GM12878 (cell line): ENCODE measurements around the gene CACUL1. TPM values are rescaled to one million over a fixed set of nuclear protein-coding genes. Genes with fewer than 3 reads are reported as not detected.

ENCODE experiments used
- ATAC-seq: fragments of 200-7000 bp; cut with Tn5 transposase; 3 replicates; pipeline ENCODE4 v1.9.1; 2020; ENCODE audit warnings: mild to moderate bottlenecking, moderate library complexity
- BruUV-seq: library from RNA; stranded (reverse); fragments of 400-500 nt; replicated peaks from 2 replicates; lab custom pipeline; 2021; lab: Mats Ljungman, UMichigan
- CTCF ChIA-PET: fragments of 300-600 bp; sonication (Branson Sonifier 250); formaldehyde crosslinking; extraction: SDS; loops from one replicate; lab custom pipeline; 2021; ENCODE audit warnings: inconsistent platforms; lab: Yijun Ruan, JAX
- POLR2A ChIA-PET: fragments of 350-600 bp; formaldehyde crosslinking; extraction: SDS; loops from one replicate; lab custom pipeline; 2021; ENCODE audit warnings: inconsistent platforms; lab: Charles Lee
- RAD21 ChIA-PET: fragments of 300-600 bp; sonication (Branson Sonifier 250); formaldehyde crosslinking; loops from one replicate; lab custom pipeline; 2023; ENCODE audit warnings: antibody characterized with exemption; ENCODE audit not compliant: unreplicated experiment; lab: Charles Lee
- SMC1A ChIA-PET: fragments of 300-600 bp; sonication (Branson Sonifier 250); formaldehyde crosslinking; loops from one replicate; lab custom pipeline; 2023; ENCODE audit not compliant: unreplicated experiment, uncharacterized antibody; lab: Charles Lee
- DNase-seq: peaks from one replicate; pipeline ENCODE4 v3.0.0-alpha.2; 2011; ENCODE audit warnings: low read depth, low spot score
- FAIRE-seq: peaks from 3 replicates; lab custom pipeline; 2011; peaks lifted over from hg19 to GRCh38; lab: Jason Lieb, UNC
- H2AFZ ChIP-seq: 2 replicates; pipeline ENCODE4 v1.6.0; 2011; ENCODE audit warnings: low read depth, low read length, control low read depth; ENCODE audit not compliant: control insufficient read depth
- H3K27ac ChIP-seq: 2 replicates; pipeline ENCODE4 v1.5.1; 2011; ENCODE audit warnings: control low read depth; ENCODE audit not compliant: control insufficient read depth, insufficient read depth
- H3K27me3 ChIP-seq, 2 experiments: replicated peaks in 1 of 2; 2 replicates each; pipeline versions ENCODE4 v1.6.0 to v1.6.1; 2011; ENCODE audit warnings: low read length in 1 of 2; ENCODE audit not compliant: control insufficient read depth in 2 of 2, insufficient read depth in 2 of 2
- H3K36me3 ChIP-seq, 2 experiments: 2 replicates each; pipeline ENCODE4 v1.5.1; 2011; ENCODE audit warnings: low read length in 1 of 2; ENCODE audit not compliant: control insufficient read depth in 2 of 2, insufficient read depth in 2 of 2
- H3K4me1 ChIP-seq: 2 replicates; pipeline ENCODE4 v1.6.1; 2011; ENCODE audit warnings: mild to moderate bottlenecking, low read length, moderate library complexity, mixed read lengths; ENCODE audit not compliant: control insufficient read depth, insufficient read depth
- H3K4me2 ChIP-seq: 2 replicates; pipeline ENCODE4 v1.6.0; 2011; ENCODE audit warnings: control low read depth; ENCODE audit not compliant: control insufficient read depth, insufficient read depth
- H3K4me3 ChIP-seq: fragments of 200-600 bp; sonication (generic); 2 replicates; pipeline ENCODE4 v1.5.1; 2016
- H3K79me2 ChIP-seq: 2 replicates; pipeline ENCODE4 v1.6.0; 2011; ENCODE audit warnings: low read length; ENCODE audit not compliant: control insufficient read depth, insufficient read depth
- H3K9ac ChIP-seq: 2 replicates; pipeline ENCODE4 v1.8.0; 2011; ENCODE audit warnings: low read length, control low read depth, mixed read lengths; ENCODE audit not compliant: control insufficient read depth, insufficient read depth
- H3K9me3 ChIP-seq: replicated peaks from 3 replicates; pipeline ENCODE4 v1.5.1; 2011; ENCODE audit warnings: mild to moderate bottlenecking, low read length; ENCODE audit not compliant: control insufficient read depth, insufficient read depth
- H4K20me1 ChIP-seq: 2 replicates; pipeline ENCODE4 v1.6.0; 2011; ENCODE audit not compliant: control insufficient read depth, insufficient read depth
- ATF2 ChIP-seq: IDR thresholded peaks from 2 replicates; pipeline ENCODE4 v1.6.1; 2012; ENCODE audit warnings: low read length, inconsistent platforms
- ATF7 ChIP-seq: fragments of 450-650 bp; IDR thresholded peaks from 2 replicates; pipeline ENCODE4 v1.6.1; 2016; ENCODE audit warnings: low read depth, mild to moderate bottlenecking
- BRCA1 ChIP-seq: IDR thresholded peaks from 2 replicates; pipeline ENCODE4 v1.6.1; 2011; ENCODE audit warnings: low read depth, low read length, improper control_type of control experiment
- CBX3 ChIP-seq: fragments of 200-600 bp; sonication (generic); IDR thresholded peaks from 2 replicates; pipeline ENCODE4 v1.6.1; 2016; ENCODE audit warnings: low read depth, borderline replicate concordance
- CHD1 ChIP-seq: IDR thresholded peaks from 2 replicates; pipeline ENCODE4 v1.6.1; 2012; ENCODE audit warnings: low read depth, low read length, improper control_type of control experiment
- FOXK2 ChIP-seq: fragments of 450-650 bp; IDR thresholded peaks from 2 replicates; pipeline ENCODE4 v1.6.1; 2017; ENCODE audit warnings: mild to moderate bottlenecking, moderate library complexity
- FOXM1 ChIP-seq: IDR thresholded peaks from 2 replicates; pipeline ENCODE4 v1.6.1; 2012; ENCODE audit warnings: low read depth, mild to moderate bottlenecking, inconsistent platforms, low read length, moderate library complexity
- HCFC1 ChIP-seq: fragments of 150-350 bp; IDR thresholded peaks from 2 replicates; pipeline ENCODE4 v1.6.1; 2014; ENCODE audit warnings: low read length
- IKZF1 ChIP-seq: fragments of 450-650 bp; conservative IDR thresholded peaks from 2 replicates; pipeline ENCODE4 v1.6.1; 2017; ENCODE audit warnings: antibody characterized with exemption, mild to moderate bottlenecking
- IRF5 ChIP-seq: fragments of 450-650 bp; IDR thresholded peaks from 2 replicates; pipeline ENCODE4 v1.6.1; 2017; ENCODE audit warnings: borderline replicate concordance
- MTA3 ChIP-seq: IDR thresholded peaks from 2 replicates; pipeline ENCODE4 v1.6.1; 2012; ENCODE audit warnings: low read length, inconsistent platforms, borderline replicate concordance
- MYC ChIP-seq: IDR thresholded peaks from 2 replicates; pipeline ENCODE4 v1.6.1; 2011; ENCODE audit warnings: mild to moderate bottlenecking, low read length, moderate library complexity, inconsistent platforms; ENCODE audit not compliant: insufficient read depth, insufficient replicate concordance, insufficient read length, severe bottlenecking
- NFYA ChIP-seq: IDR thresholded peaks from 2 replicates; pipeline ENCODE4 v1.6.1; 2011; ENCODE audit warnings: low read depth, mild to moderate bottlenecking, low read length, improper control_type of control experiment, borderline replicate concordance
- NFYB ChIP-seq: IDR thresholded peaks from 2 replicates; pipeline ENCODE4 v1.6.1; 2011; ENCODE audit warnings: low read depth, mild to moderate bottlenecking, low read length, improper control_type of control experiment, moderate library complexity; ENCODE audit not compliant: insufficient read depth
- SIN3A ChIP-seq: IDR thresholded peaks from 2 replicates; pipeline ENCODE4 v1.6.1; 2012; ENCODE audit warnings: low read depth, low read length, improper control_type of control experiment
- SMARCA5 ChIP-seq: fragments of 450-650 bp; IDR thresholded peaks from 2 replicates; pipeline ENCODE4 v1.6.1; 2017; ENCODE audit warnings: mild to moderate bottlenecking
- SREBF1 ChIP-seq: IDR thresholded peaks from 2 replicates; pipeline ENCODE4 v1.6.1; 2012; ENCODE audit warnings: mild to moderate bottlenecking, low read length
- TCF7 ChIP-seq: IDR thresholded peaks from 2 replicates; pipeline ENCODE4 v1.6.1; 2014; ENCODE audit warnings: antibody characterized with exemption, borderline replicate concordance
- ZZZ3 ChIP-seq: IDR thresholded peaks from 2 replicates; pipeline ENCODE4 v1.6.1; 2011; ENCODE audit warnings: low read depth; ENCODE audit not compliant: control insufficient read depth, insufficient read length
- WGBS: methylation state at CpG from one replicate; pipeline ENCODE4 v1.1.6; 2016; ENCODE audit warnings: low lambda C conversion rate; ENCODE audit not compliant: insufficient replicate concordance, insufficient coverage; ENCODE audit errors: missing lambda C conversion rate; 5-methylcytosine and 5-hydroxymethylcytosine counted together
- in situ Hi-C: fragments of 300-500 bp; cut with MboI; formaldehyde crosslinking; loops from 9 replicates; pipeline ENCODE4 v1.14.3; 2018; ENCODE audit warnings: mixed read lengths
- intact Hi-C: fragments of 100-400 bp; cut with micrococcal nuclease; formaldehyde crosslinking; loops from one replicate; pipeline ENCODE4 v1.14.2; 2022; ENCODE audit not compliant: unreplicated experiment
- polyA plus RNA-seq, 11 experiments: library from polyadenylated mRNA; depleted of rRNA in 4 of 11; unstranded in 6 of 11; stranded (reverse) in 5 of 11; fragments of >200 nt; fragmentation: Nextera tagmentation in 4 of 11; fragmentation: Illumina TruSeq in 1 of 11; extraction: Ambion mirVana in 4 of 11; extraction: Trizol in 1 of 11; gene quantifications; 1 replicate in 1 of 11; 2 replicates in 10 of 11; pipeline versions ENCODE4 v1.2.1 to v1.2.3, GENCODE V29; 2011 to 2016; ENCODE audit warnings: inconsistent platforms in 2 of 11, missing spikeins in 2 of 11, low read depth in 1 of 11
- total RNA-seq, 4 experiments: library from RNA; depleted of rRNA in 3 of 4; stranded (reverse); fragments of >200 nt in 3 of 4; fragmentation: Illumina TruSeq in 1 of 4; extraction: Trizol in 1 of 4; gene quantifications; 2 replicates each; pipeline versions ENCODE4 v1.2.1 to v1.2.3, GENCODE V29; 2013 to 2021
- TF ChIP-seq, protein P1 (sequence below): IDR thresholded peaks from 2 replicates; pipeline ENCODE4 v1.6.1; 2012; ENCODE audit warnings: low read depth, low read length, improper control_type of control experiment

Gene CACUL1
- total and polyA plus RNA-seq, 10 of the 15 experiments (the other 5 are each of a cell fraction or from before 2014, with no cell fraction given): 7.4 to 23.2 (median 13.0) TPM

- ChIA-PET POLR2A (no interaction called here), CTCF (interaction anchor here (1.1 kb wide), 1 partner anchor 8 kb away, joined by 3 read pairs; no protein-coding TSS in a partner anchor), SMC1A (no interaction called here), RAD21 (no interaction called here)
- H3K4me1 ChIP-seq: no peaks in the 10 kb centered on the region
- no TSS peak for BruUV-seq
- in situ Hi-C loops: no loop called here
- no peak overlapping the region for H3K4me2 ChIP-seq
- no peak overlapping the region for H3K27ac ChIP-seq
- ATAC-seq (no peak), DNase-seq (no peak), FAIRE-seq (no peak)
- 9% methylated on average over 4 of the region's 4 CpGs for WGBS
- no peaks in the 10 kb centered on the region; the same call in 1 of the 2 replicates for H4K20me1 ChIP-seq
- no peak overlapping the region for H2AFZ ChIP-seq
- no peaks in the 10 kb centered on the region for H3K27me3 ChIP-seq
- intact Hi-C loops: no loop called here
- no peak overlapping the region for H3K9ac ChIP-seq
- no peaks in the 10 kb centered on the region; the same call in 2 of the 3 replicates for H3K9me3 ChIP-seq
- TF ChIP-seq ATF2 (no peak), SMARCA5 (no peak), FOXK2 (no peak), ATF7 (no peak), IRF5 (no peak), SIN3A (no peak), CHD1 (no peak), SREBF1 (no peak), BRCA1 (no peak), FOXM1 (no peak), TCF7 (no peak), HCFC1 (no peak), IKZF1 (no peak), NFYB (no peak), CBX3 (no peak), ZZZ3 (no peak), MTA3 (no peak), MYC (no peak), NFYA (no peak)
- TF ChIP-seq, protein P1, sequence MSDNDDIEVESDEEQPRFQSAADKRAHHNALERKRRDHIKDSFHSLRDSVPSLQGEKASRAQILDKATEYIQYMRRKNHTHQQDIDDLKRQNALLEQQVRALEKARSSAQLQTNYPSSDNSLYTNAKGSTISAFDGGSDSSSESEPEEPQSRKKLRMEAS: no peak
- no peaks in the 10 kb centered on the region for H3K36me3 ChIP-seq
- no peak overlapping the region for H3K4me3 ChIP-seq
- H3K79me2 ChIP-seq: no peaks in the 10 kb centered on the region
These were observed 118.9 kb downstream of the CACUL1 start for GRCh38 chr10:118635674-118636402.
